ENCODE data around the gene HYAL3. TPM values are rescaled to one million over a fixed set of nuclear protein-coding genes. Genes with fewer than 3 reads are reported as not detected.

The HYAL3 gene
- total RNA-seq, 1 experiment from 2014 or later = 2.9 TPM

GRCh38 chr3:50347187-50347813 lies 48.1 kb upstream of the HYAL3 start:
- TF ChIP-seq CREB1 (CRISPR knock-in tag; IDR thresholded peaks at IDR 0.05) = no peak
- TF ChIP-seq CTCF (IDR thresholded peaks at IDR 0.05) = peak; percentile 57
- H3K27ac Mint-ChIP-seq = no peak overlapping the region; the same call in 1 of the 2 replicates
- H3K4me1 Mint-ChIP-seq = peaks cover 18% of the 10 kb centered on the region
- ChIA-PET CTCF (interaction anchor here (0.6 to 4.2 kb wide), 36 partner anchors 8 to 1884 kb away, joined by 3 to 21 read pairs (median 4); partner anchors contain the start of genes C3orf18, HEMK1, HYAL3 and NAA80), POLR2A (interaction anchor here (0.6 to 0.7 kb wide), 3 partner anchors 168 to 238 kb away, joined by 4 to 5 read pairs (median 4); no protein-coding TSS in a partner anchor)
- DNase-seq (ENCODE audit: low spot score) = peak; percentile 68
- H3K4me3 Mint-ChIP-seq = no peak overlapping the region
- ATAC-seq = no peak
- H3K27me3 Mint-ChIP-seq (ENCODE audit: low read depth) = peaks cover 45% of the 10 kb centered on the region
- H3K9me3 Mint-ChIP-seq = no peaks in the 10 kb centered on the region
- H3K36me3 Mint-ChIP-seq = peaks cover 7% of the 10 kb centered on the region; the same call in 1 of the 2 replicates

DNA sequence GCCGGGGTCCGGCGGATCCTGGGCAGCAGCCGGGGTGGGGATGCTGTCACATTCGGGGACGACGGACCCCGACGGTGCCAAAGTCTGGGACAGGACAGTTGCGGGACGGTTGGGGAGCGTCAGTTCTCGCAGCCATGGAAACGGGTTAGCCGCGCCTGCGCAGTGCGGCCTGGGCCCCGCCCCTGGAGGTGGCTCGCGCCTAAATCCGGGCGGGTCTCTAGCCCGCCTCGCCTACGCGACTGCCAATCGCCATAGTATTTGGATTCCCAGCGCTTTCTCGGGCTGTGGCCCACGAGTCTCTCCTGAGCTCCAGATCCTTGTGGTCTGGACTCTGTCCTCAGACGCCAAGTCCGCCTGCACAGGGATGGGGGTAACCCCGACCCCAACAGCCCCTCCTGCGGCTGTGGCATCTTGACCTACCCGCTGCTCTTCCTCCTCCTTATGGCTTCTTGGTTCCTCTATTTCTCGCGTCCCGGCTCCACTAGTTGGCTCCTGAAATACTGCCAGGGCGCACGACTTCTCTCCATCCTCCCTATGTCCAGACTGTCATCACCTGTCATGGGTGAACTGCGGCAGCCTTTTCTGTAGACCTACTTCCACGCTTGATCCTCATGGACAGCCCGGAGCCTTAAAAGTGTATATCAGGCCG lies 46.5 kb upstream of the HYAL3 start, which contains the start of gene ZMYND10:
Gene ZMYND10 (minus strand): TSS at position 147 of the 649 bp plus-strand sequence. CDS start 153 bp downstream, outside the sequence.
- peak; percentile 89 for DNase-seq (ENCODE audit: low spot score)
- H3K27ac Mint-ChIP-seq = no peak within 1 kb of the TSS
- CTCF ChIA-PET = interaction anchor here (0.6 to 3.2 kb wide), 10 partner anchors 11 to 264 kb away, joined by 3 to 19 read pairs (median 5); partner anchors contain the start of gene HYAL2
- peak within 1 kb of the TSS; percentile 75 for H3K4me3 Mint-ChIP-seq
- peaks cover 7% of the 10 kb centered on the region; the same call in 1 of the 2 replicates for H3K36me3 Mint-ChIP-seq
- POLR2A ChIA-PET = interaction anchor here (0.8 to 0.9 kb wide), 2 partner anchors 9 to 54 kb away, joined by 3 read pairs; partner anchors contain the start of gene IFRD2
- ATAC-seq = peak; percentile 67
- TF ChIP-seq IRF1 (CRISPR knock-in tag; IDR thresholded peaks at IDR 0.05) (0 out of 2 replicates have a peak, but pooled peaks have one; percentile 40), EMX1 (CRISPR knock-in tag; IDR thresholded peaks at IDR 0.05) (no peak), TEAD1 (CRISPR knock-in tag; IDR thresholded peaks at IDR 0.05) (0 out of 2 replicates have a peak, but pooled peaks have one; percentile 17), ETV6 (CRISPR knock-in tag; IDR thresholded peaks at IDR 0.05) (0 out of 2 replicates have a peak, but pooled peaks have one; percentile 57), ZNF423 (CRISPR knock-in tag; IDR thresholded peaks at IDR 0.05) (no peak), MAX (CRISPR knock-in tag; IDR thresholded peaks at IDR 0.05) (peak; percentile 53; the same call in 1 of the 2 replicates), SP1 (CRISPR knock-in tag; conservative IDR thresholded peaks at IDR 0.05) (0 out of 2 replicates have a peak, but pooled peaks have one; percentile 13), ZNF281 (CRISPR knock-in tag; IDR thresholded peaks at IDR 0.05) (no peak), ZNF232 (CRISPR knock-in tag; IDR thresholded peaks at IDR 0.05) (0 out of 2 replicates have a peak, but pooled peaks have one; percentile 15)
- TF ChIP-seq, protein P1, sequence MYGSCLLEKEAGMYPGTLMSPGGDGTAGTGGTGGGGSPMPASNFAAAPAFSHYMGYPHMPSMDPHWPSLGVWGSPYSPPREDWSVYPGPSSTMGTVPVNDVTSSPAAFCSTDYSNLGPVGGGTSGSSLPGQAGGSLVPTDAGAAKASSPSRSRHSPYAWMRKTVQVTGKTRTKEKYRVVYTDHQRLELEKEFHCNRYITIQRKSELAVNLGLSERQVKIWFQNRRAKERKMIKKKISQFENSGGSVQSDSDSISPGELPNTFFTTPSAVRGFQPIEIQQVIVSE (CRISPR knock-in tag; IDR thresholded peaks at IDR 0.05; ENCODE audit: borderline replicate concordance) = no peak
- H3K27me3 Mint-ChIP-seq (ENCODE audit: low read depth) = peaks cover 61% of the 10 kb centered on the region
- H3K9me3 Mint-ChIP-seq = no peaks in the 10 kb centered on the region
- H3K4me1 Mint-ChIP-seq = peaks cover 14% of the 10 kb centered on the region

DNA sequence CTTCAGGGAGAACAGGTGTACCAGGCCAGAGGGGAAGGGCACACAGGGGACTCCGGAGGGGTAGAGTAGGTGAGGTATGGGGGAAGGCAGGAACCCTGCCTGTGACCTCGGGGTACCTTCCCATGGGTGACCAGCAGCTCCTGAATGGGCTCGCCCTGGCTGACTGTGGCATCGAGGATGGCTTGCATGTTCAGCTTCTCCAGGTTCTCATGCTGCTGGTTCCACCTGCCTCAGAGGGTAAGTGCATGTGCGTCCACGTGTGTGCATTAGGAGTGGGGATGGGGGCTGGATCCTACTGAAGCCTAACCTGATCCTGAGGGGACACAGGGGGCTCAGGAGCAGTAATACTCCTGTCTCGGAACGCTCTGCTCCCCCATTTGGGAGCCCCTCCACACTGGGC lies 45.8 kb upstream of the HYAL3 start:
- no peak overlapping the region for H3K27ac Mint-ChIP-seq
- H3K4me1 Mint-ChIP-seq = peaks cover 9% of the 10 kb centered on the region
- peaks cover 66% of the 10 kb centered on the region for H3K27me3 Mint-ChIP-seq (ENCODE audit: low read depth)
- TF ChIP-seq ZBTB21 (CRISPR knock-in tag; IDR thresholded peaks at IDR 0.05; ENCODE audit: borderline replicate concordance) = no peak
- no peak for TF ChIP-seq E2F4 (CRISPR knock-in tag; IDR thresholded peaks at IDR 0.05; ENCODE audit: borderline replicate concordance, low read depth)
- no peak for TF ChIP-seq KAT7 (CRISPR knock-in tag; IDR thresholded peaks at IDR 0.05; ENCODE audit: borderline replicate concordance)
- TF ChIP-seq RORB (CRISPR knock-in tag; IDR thresholded peaks at IDR 0.05) = no peak
- TF ChIP-seq, protein P2, sequence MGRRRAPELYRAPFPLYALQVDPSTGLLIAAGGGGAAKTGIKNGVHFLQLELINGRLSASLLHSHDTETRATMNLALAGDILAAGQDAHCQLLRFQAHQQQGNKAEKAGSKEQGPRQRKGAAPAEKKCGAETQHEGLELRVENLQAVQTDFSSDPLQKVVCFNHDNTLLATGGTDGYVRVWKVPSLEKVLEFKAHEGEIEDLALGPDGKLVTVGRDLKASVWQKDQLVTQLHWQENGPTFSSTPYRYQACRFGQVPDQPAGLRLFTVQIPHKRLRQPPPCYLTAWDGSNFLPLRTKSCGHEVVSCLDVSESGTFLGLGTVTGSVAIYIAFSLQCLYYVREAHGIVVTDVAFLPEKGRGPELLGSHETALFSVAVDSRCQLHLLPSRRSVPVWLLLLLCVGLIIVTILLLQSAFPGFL (CRISPR knock-in tag; IDR thresholded peaks at IDR 0.05; ENCODE audit: borderline replicate concordance) = no peak
- POLR2A ChIA-PET = interaction anchor here (0.8 to 0.9 kb wide), 2 partner anchors 8 to 53 kb away, joined by 3 read pairs; partner anchors contain the start of gene IFRD2
- DNase-seq (ENCODE audit: low spot score) (no peak), ATAC-seq (no peak)
- H3K4me3 Mint-ChIP-seq = peak overlapping the region; percentile 75
- CTCF ChIA-PET = interaction anchor here (0.6 to 2.0 kb wide), 9 partner anchors 12 to 265 kb away, joined by 3 to 8 read pairs (median 4); partner anchors contain the start of gene HYAL2
- H3K9me3 Mint-ChIP-seq = no peaks in the 10 kb centered on the region
- H3K36me3 Mint-ChIP-seq = peaks cover 7% of the 10 kb centered on the region; the same call in 1 of the 2 replicates
